Measurements from ENCODE around the gene GADL1.
A peak's percentile ranks its signal among the peaks of the same experiment; 100 is the strongest.

Gene GADL1

GRCh38 chr3:30743641-30744317 is 150.7 kb downstream of the GADL1 start:
- no peak overlapping the region for H3K27ac ChIP-seq (ENCODE audit: low read depth, low read length, poor library complexity, severe bottlenecking)
- H3F3A ChIP-seq (ENCODE audit: insufficient read depth, low read length): no peaks in the 10 kb centered on the region
- no peaks in the 10 kb centered on the region for H3K9me3 ChIP-seq (ENCODE audit: low read length)
- no peak overlapping the region for H3K4me3 ChIP-seq (ENCODE audit: low read depth, low read length, poor library complexity, severe bottlenecking)
- no peak for TF ChIP-seq EZH2 (IDR thresholded peaks at IDR 0.05; ENCODE audit: borderline replicate concordance, low read length)
- no peak for TF ChIP-seq CTCF (IDR thresholded peaks at IDR 0.05; ENCODE audit: low read length)
- no peak overlapping the region for H3K9ac ChIP-seq (ENCODE audit: low read length)
- H3K4me1 ChIP-seq (ENCODE audit: insufficient read depth, low read length, severe bottlenecking): peaks cover 3% of the 10 kb centered on the region
- no peaks in the 10 kb centered on the region for H3K36me3 ChIP-seq (ENCODE audit: insufficient read depth, low read length)
- H2AFZ ChIP-seq (ENCODE audit: low read length): no peak overlapping the region
- H4K20me1 ChIP-seq (ENCODE audit: insufficient read depth, low read length): no peaks in the 10 kb centered on the region
- no peaks in the 10 kb centered on the region for H3K9me2 ChIP-seq (ENCODE audit: low read depth, low read length)
- H3K79me2 ChIP-seq (ENCODE audit: insufficient read depth, low read length): no peaks in the 10 kb centered on the region
- no peak overlapping the region for H3K4me2 ChIP-seq (ENCODE audit: low read length)
- H3K27me3 ChIP-seq (ENCODE audit: insufficient read depth, low read length): no peaks in the 10 kb centered on the region

GRCh38 chr3:30742796-30743619 is 151.5 kb downstream of the GADL1 start:
- Histone ChIP-seq H3K4me2 (ENCODE audit: low read length) (no peak overlapping the region), H3K27ac (ENCODE audit: low read depth, low read length, poor library complexity, severe bottlenecking) (peak overlapping the region; percentile 19), H3K36me3 (ENCODE audit: insufficient read depth, low read length) (no peaks in the 10 kb centered on the region), H3K4me1 (ENCODE audit: insufficient read depth, low read length, severe bottlenecking) (peaks cover 3% of the 10 kb centered on the region), H3K27me3 (ENCODE audit: insufficient read depth, low read length) (no peaks in the 10 kb centered on the region), H3K4me3 (ENCODE audit: low read depth, low read length, poor library complexity, severe bottlenecking) (no peak overlapping the region), H3K79me2 (ENCODE audit: insufficient read depth, low read length) (no peaks in the 10 kb centered on the region), H2AFZ (ENCODE audit: low read length) (no peak overlapping the region), H4K20me1 (ENCODE audit: insufficient read depth, low read length) (no peaks in the 10 kb centered on the region), H3F3A (ENCODE audit: insufficient read depth, low read length) (no peaks in the 10 kb centered on the region), H3K9ac (ENCODE audit: low read length) (no peak overlapping the region), H3K9me3 (ENCODE audit: low read length) (no peaks in the 10 kb centered on the region), H3K9me2 (ENCODE audit: low read depth, low read length) (no peaks in the 10 kb centered on the region)
- TF ChIP-seq EZH2 (IDR thresholded peaks at IDR 0.05; ENCODE audit: borderline replicate concordance, low read length): no peak
- no peak for TF ChIP-seq CTCF (IDR thresholded peaks at IDR 0.05; ENCODE audit: low read length)

GRCh38 chr3:30741889-30742288 is 152.6 kb downstream of the GADL1 start:
- H3K79me2 ChIP-seq (ENCODE audit: insufficient read depth, low read length): no peaks in the 10 kb centered on the region
- no peaks in the 10 kb centered on the region for H3K9me3 ChIP-seq (ENCODE audit: low read length)
- H4K20me1 ChIP-seq (ENCODE audit: insufficient read depth, low read length): no peaks in the 10 kb centered on the region

More at GRCh38 chr3:30741889-30742288, 152.6 kb downstream of the GADL1 start:
- Histone ChIP-seq H3K4me1 (ENCODE audit: insufficient read depth, low read length, severe bottlenecking) (peaks cover 3% of the 10 kb centered on the region), H3K27ac (ENCODE audit: low read depth, low read length, poor library complexity, severe bottlenecking) (no peak overlapping the region), H3K9ac (ENCODE audit: low read length) (no peak overlapping the region), H3K4me2 (ENCODE audit: low read length) (no peak overlapping the region), H2AFZ (ENCODE audit: low read length) (no peak overlapping the region), H3K27me3 (ENCODE audit: insufficient read depth, low read length) (no peaks in the 10 kb centered on the region), H3K36me3 (ENCODE audit: insufficient read depth, low read length) (no peaks in the 10 kb centered on the region), H3K9me2 (ENCODE audit: low read depth, low read length) (no peaks in the 10 kb centered on the region), H3K4me3 (ENCODE audit: low read depth, low read length, poor library complexity, severe bottlenecking) (no peak overlapping the region), H3F3A (ENCODE audit: insufficient read depth, low read length) (no peaks in the 10 kb centered on the region)
- no peak for TF ChIP-seq EZH2 (IDR thresholded peaks at IDR 0.05; ENCODE audit: borderline replicate concordance, low read length)
- TF ChIP-seq CTCF (IDR thresholded peaks at IDR 0.05; ENCODE audit: low read length): no peak

Measured in OCI-LY1 (cell line).